ENCODE data around the gene EFCAB13. TPM values are rescaled to one million over a fixed set of nuclear protein-coding genes. Genes with fewer than 3 reads are reported as not detected.
"Not testable (repeated sequence)": the region's sequence is repeated elsewhere in the genome, so short reads cannot be mapped to it uniquely, and the experiment has no call there.

Gene EFCAB13
- total RNA-seq, 2 experiments from 2014 or later, result 5.9 to 9.1 TPM

DNA sequence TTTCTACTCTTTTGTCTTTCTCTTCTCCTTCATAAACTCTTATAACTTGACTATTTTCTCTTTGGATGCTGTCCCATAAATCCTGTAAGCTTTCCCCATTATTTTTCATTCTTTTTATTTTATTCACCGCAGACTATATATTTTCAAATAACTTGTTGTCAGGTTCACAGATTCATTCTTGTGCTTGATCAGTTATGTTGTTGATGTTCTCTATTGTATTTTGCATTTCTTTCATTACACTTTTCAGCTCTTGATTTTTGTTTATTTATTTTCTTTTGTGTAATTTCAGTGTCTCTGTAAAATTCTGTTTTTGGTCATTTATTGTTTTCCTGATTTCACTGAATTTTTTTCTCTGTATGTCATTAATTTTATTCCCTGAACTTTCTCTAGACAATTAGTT, 49.2 kb downstream of the EFCAB13 start:
- DNase-seq, result no peak

GRCh38 chr17:47376247-47376646, 52.5 kb downstream of the EFCAB13 start:
- no peak for ATAC-seq
- H3K9me3 Mint-ChIP-seq (ENCODE audit: low read depth), result peaks cover 7% of the 10 kb centered on the region
- DNase-seq, result no peak
- no peak overlapping the region for H3K4me3 Mint-ChIP-seq
- peaks cover 9% of the 10 kb centered on the region for H3K27me3 Mint-ChIP-seq
- no peaks in the 10 kb centered on the region for H3K4me1 Mint-ChIP-seq
- no peak overlapping the region for H3K27ac Mint-ChIP-seq
- CTCF ChIA-PET, result no interaction called here
- H3K36me3 Mint-ChIP-seq, result peaks cover 9% of the 10 kb centered on the region

More for the DNA sequence above, 49.2 kb downstream of the EFCAB13 start:
- H3K4me3 Mint-ChIP-seq, result no peak overlapping the region
- peaks cover 13% of the 10 kb centered on the region for H3K27me3 Mint-ChIP-seq
- ATAC-seq, result no peak
- peaks cover 7% of the 10 kb centered on the region for H3K9me3 Mint-ChIP-seq (ENCODE audit: low read depth)
- H3K27ac Mint-ChIP-seq, result no peak overlapping the region
- no peaks in the 10 kb centered on the region for H3K4me1 Mint-ChIP-seq
- H3K36me3 Mint-ChIP-seq, result peaks cover 9% of the 10 kb centered on the region
- CTCF ChIA-PET, result no interaction called here

GRCh38 chr17:47388825-47389224, 65.1 kb downstream of the EFCAB13 start:
- H3K36me3 Mint-ChIP-seq, result peaks cover 7% of the 10 kb centered on the region
- H3K4me3 Mint-ChIP-seq, result no peak overlapping the region
- H3K27me3 Mint-ChIP-seq, result no peaks in the 10 kb centered on the region
- H3K4me1 Mint-ChIP-seq, result no peaks in the 10 kb centered on the region
- peaks cover 4% of the 10 kb centered on the region for H3K9me3 Mint-ChIP-seq (ENCODE audit: low read depth)
- H3K27ac Mint-ChIP-seq, result no peak overlapping the region
- DNase-seq (no peak), ATAC-seq (no peak)
- CTCF ChIA-PET, result no interaction called here

- CTCF ChIA-PET, result not testable (repeated sequence)
Observed at GRCh38 chr17:47397532-47398128, 73.9 kb downstream of the EFCAB13 start.

DNA sequence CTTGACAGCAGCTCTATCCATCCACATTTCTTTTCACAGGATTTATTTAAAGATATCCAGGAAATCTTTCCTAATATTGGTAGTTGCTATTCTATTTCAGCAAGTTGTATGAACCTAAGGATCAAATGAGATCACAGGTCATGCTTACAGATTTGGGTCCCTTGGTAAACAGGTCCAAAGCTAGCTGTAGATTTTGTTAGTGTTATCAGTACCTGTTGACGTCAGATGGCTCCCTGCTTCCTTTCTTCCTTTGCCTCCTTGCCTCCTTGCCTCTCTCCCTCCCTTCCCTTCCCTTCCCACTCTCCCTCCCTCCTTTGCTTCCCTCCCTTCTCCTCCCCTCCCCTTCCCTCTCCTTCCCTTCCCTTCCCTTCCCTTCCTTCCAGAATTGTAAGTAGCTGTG, 76.6 kb downstream of the EFCAB13 start:
- no peaks in the 10 kb centered on the region for H3K4me1 Mint-ChIP-seq
- H3K27me3 Mint-ChIP-seq, result no peaks in the 10 kb centered on the region
- H3K4me3 Mint-ChIP-seq, result no peak overlapping the region
- CTCF ChIA-PET, result no interaction called here
- no peaks in the 10 kb centered on the region for H3K36me3 Mint-ChIP-seq
- DNase-seq, result no peak
- no peaks in the 10 kb centered on the region for H3K9me3 Mint-ChIP-seq (ENCODE audit: low read depth)
- ATAC-seq, result no peak
- no peak overlapping the region for H3K27ac Mint-ChIP-seq

More at GRCh38 chr17:47397532-47398128, 73.9 kb downstream of the EFCAB13 start:
- H3K27me3 Mint-ChIP-seq; H3K27ac Mint-ChIP-seq; DNase-seq; ATAC-seq; H3K4me1 Mint-ChIP-seq; H3K9me3 Mint-ChIP-seq (ENCODE audit: low read depth); H3K4me3 Mint-ChIP-seq; H3K36me3 Mint-ChIP-seq: not testable (repeated sequence)

DNA sequence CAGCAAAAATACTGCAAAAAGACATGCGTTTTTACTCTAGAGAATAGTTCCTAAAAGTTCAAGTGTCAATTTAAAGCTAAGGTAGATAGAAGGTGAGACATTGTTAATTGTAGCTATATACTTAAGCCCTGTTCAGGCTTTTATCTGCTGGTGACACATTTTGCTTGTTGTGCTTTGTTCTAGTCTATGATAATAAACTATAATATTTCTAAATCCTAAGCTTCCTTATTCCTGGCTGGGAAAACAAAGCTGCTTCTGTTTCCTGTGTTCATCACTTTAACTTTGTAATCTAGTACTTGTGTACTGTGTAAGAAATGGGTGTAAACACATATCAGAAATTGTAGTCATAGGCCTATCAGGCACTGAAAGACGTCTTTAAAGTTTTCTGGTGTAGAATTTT, 77.3 kb downstream of the EFCAB13 start:
- no peaks in the 10 kb centered on the region for H3K4me1 Mint-ChIP-seq
- ATAC-seq (no peak), DNase-seq (no peak)
- CTCF ChIA-PET, result no interaction called here
- no peak overlapping the region for H3K4me3 Mint-ChIP-seq
- H3K36me3 Mint-ChIP-seq, result no peaks in the 10 kb centered on the region
- no peaks in the 10 kb centered on the region for H3K27me3 Mint-ChIP-seq
- no peaks in the 10 kb centered on the region for H3K9me3 Mint-ChIP-seq (ENCODE audit: low read depth)
- no peak overlapping the region for H3K27ac Mint-ChIP-seq

GRCh38 chr17:47404006-47404405, 80.3 kb downstream of the EFCAB13 start:
- DNase-seq (no peak), ATAC-seq (no peak)
- CTCF ChIA-PET, result no interaction called here
- H3K4me3 Mint-ChIP-seq, result no peak overlapping the region
- H3K4me1 Mint-ChIP-seq, result no peaks in the 10 kb centered on the region
- no peaks in the 10 kb centered on the region for H3K36me3 Mint-ChIP-seq
- H3K27ac Mint-ChIP-seq, result no peak overlapping the region
- no peaks in the 10 kb centered on the region for H3K27me3 Mint-ChIP-seq
- no peaks in the 10 kb centered on the region for H3K9me3 Mint-ChIP-seq (ENCODE audit: low read depth)

DNA sequence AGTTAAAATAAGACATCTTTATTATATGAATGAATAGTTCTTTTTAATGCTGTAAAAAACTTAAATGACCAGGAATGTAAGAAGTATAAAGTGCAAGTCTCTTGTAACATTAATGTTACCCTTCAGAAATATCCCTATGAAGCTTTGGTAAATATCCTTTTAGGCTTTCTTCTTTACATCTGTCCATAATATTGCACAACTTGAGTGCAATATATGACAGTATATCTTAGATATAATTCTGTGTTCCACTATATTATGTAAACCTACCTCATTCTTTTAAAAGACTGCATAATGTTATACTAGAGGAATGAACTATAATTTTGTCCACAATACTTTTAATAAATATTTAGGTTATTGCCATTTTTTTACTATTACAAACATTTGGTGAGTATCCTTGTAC, 81.1 kb downstream of the EFCAB13 start:
- Mint-ChIP-seq H3K27me3 (no peaks in the 10 kb centered on the region), H3K4me1 (no peaks in the 10 kb centered on the region), H3K9me3 (ENCODE audit: low read depth) (no peaks in the 10 kb centered on the region), H3K4me3 (no peak overlapping the region), H3K36me3 (no peaks in the 10 kb centered on the region), H3K27ac (no peak overlapping the region)
- ATAC-seq (no peak), DNase-seq (no peak)
- CTCF ChIA-PET, result no interaction called here

- H3K27me3 Mint-ChIP-seq, result no peaks in the 10 kb centered on the region
- CTCF ChIA-PET, result no interaction called here
- DNase-seq (no peak), ATAC-seq (no peak)
- H3K27ac Mint-ChIP-seq, result no peak overlapping the region
- no peak overlapping the region for H3K4me3 Mint-ChIP-seq
- H3K4me1 Mint-ChIP-seq, result no peaks in the 10 kb centered on the region
- H3K36me3 Mint-ChIP-seq, result peaks cover 6% of the 10 kb centered on the region
- no peaks in the 10 kb centered on the region for H3K9me3 Mint-ChIP-seq (ENCODE audit: low read depth)
Observed at GRCh38 chr17:47413872-47414271, 90.1 kb downstream of the EFCAB13 start.

DNA sequence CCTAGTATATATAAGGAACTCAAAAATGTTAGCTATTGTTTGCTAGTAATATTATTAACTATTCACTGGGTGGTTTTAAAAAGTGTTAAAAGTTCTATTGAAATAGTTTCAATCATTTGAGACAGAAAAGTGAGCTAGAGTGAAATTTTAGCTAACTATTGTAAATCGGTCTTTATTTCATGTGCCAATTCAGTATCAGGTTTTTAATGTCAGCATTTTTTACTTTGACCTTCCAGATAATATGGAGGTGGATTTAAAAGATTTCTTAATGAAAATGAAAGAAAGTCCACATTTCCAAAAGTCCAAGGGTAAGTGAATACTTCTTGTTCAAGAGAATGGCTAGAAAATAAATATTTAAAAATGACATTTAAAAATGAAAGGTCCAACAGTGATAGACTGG, 90.9 kb downstream of the EFCAB13 start:
- Mint-ChIP-seq H3K27ac (no peak overlapping the region), H3K4me3 (no peak overlapping the region)

GRCh38 chr17:47423406-47424295, 99.9 kb downstream of the EFCAB13 start:
- peaks cover 21% of the 10 kb centered on the region for H3K4me1 Mint-ChIP-seq
- ATAC-seq, result peak; percentile 65
- peaks cover 12% of the 10 kb centered on the region for H3K27me3 Mint-ChIP-seq
- peak overlapping the region; percentile 48 for H3K4me3 Mint-ChIP-seq
- H3K36me3 Mint-ChIP-seq, result peaks cover 21% of the 10 kb centered on the region
- H3K9me3 Mint-ChIP-seq (ENCODE audit: low read depth), result no peaks in the 10 kb centered on the region
- H3K27ac Mint-ChIP-seq, result no peak overlapping the region
- DNase-seq, result no peak
- CTCF ChIA-PET, result no interaction called here

More for the DNA sequence above, 90.9 kb downstream of the EFCAB13 start:
- no peaks in the 10 kb centered on the region for H3K27me3 Mint-ChIP-seq
- no peak for ATAC-seq
- DNase-seq, result no peak
- no peaks in the 10 kb centered on the region for H3K9me3 Mint-ChIP-seq (ENCODE audit: low read depth)
- H3K36me3 Mint-ChIP-seq, result peaks cover 6% of the 10 kb centered on the region
- CTCF ChIA-PET, result no interaction called here
- H3K4me1 Mint-ChIP-seq, result no peaks in the 10 kb centered on the region

DNA sequence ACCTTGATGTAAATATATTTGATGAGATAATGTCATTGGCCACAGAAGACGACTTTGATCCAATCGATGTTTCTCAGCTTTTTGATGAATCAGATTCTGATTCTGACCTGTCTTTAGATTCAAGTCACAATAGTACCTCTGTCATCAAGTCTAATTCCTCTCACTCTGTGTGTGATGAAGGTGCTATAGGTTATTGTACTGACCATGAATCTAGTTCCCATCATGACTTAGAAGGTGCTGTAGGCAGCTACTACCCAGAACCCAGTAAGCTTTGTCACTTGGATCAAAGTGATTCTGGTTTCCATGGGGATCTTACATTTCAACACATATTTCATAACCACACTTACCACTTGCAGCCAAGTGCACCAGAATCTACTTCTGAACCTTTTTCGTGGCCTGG, 101.5 kb downstream of the EFCAB13 start:
- H3K27ac Mint-ChIP-seq; H3K9me3 Mint-ChIP-seq (ENCODE audit: low read depth); CTCF ChIA-PET; H3K4me3 Mint-ChIP-seq; DNase-seq: not testable (repeated sequence)
- H3K27me3 Mint-ChIP-seq, result peaks cover 12% of the 10 kb centered on the region
- peaks cover 21% of the 10 kb centered on the region for H3K4me1 Mint-ChIP-seq
- ATAC-seq, result peak; percentile 27
- H3K36me3 Mint-ChIP-seq, result peaks cover 21% of the 10 kb centered on the region

GRCh38 chr17:47425887-47426635, 102.3 kb downstream of the EFCAB13 start:
- H3K9me3 Mint-ChIP-seq (ENCODE audit: low read depth); CTCF ChIA-PET; DNase-seq: not testable (repeated sequence)
- peak; percentile 23 for ATAC-seq
- Mint-ChIP-seq H3K27me3 (peaks cover 12% of the 10 kb centered on the region), H3K4me3 (peak overlapping the region; percentile 51), H3K27ac (peak overlapping the region; percentile 61), H3K36me3 (peaks cover 21% of the 10 kb centered on the region), H3K4me1 (peaks cover 21% of the 10 kb centered on the region)
